Epithelial cell of proximal tubule (primary cell): ENCODE results near the gene FBXO7. TPM values are rescaled to one million over a fixed set of nuclear protein-coding genes. Genes with fewer than 3 reads are reported as not detected.

Source experiments
- DNase-seq: peaks from one replicate; pipeline ENCODE4 v3.0.0-alpha.2; 2011; ENCODE audit warnings: low read depth
- H3K4me3 ChIP-seq: 2 replicates; pipeline ENCODE4 v1.5.1; 2011; ENCODE audit warnings: low read depth, mild to moderate bottlenecking, low read length
- CTCF ChIP-seq: conservative IDR thresholded peaks from 2 replicates; pipeline ENCODE4 v1.5.1; 2012; ENCODE audit warnings: low read depth, mild to moderate bottlenecking, low read length
- total RNA-seq: library from RNA; depleted of rRNA; stranded (reverse); fragments of >200 nt; gene quantifications from 2 replicates; pipeline ENCODE4 v1.2.3, GENCODE V29; 2015

Gene FBXO7
- total RNA-seq, 1 donor from 2014 or later: 89.7 TPM

DNA sequence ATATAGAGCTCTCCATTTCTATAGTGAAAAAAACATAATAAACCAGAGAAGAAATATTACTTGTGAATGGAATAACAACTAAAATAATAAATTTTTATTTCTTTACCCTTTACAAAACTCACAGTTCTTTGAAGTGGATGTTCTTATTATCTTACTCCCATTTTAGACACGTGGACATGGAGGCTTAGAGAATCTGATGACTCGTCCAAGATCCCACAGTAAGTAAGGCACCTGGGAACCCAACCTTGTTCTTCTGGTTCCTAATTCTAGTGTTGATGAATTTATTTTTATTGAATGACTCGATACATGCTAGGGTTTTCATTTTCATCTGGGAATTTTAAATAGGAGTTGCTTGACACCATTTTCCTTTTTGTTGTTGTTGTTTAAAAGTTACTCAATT is 12.2 kb upstream of the FBXO7 start:
- TF ChIP-seq CTCF: no peak
- H3K4me3 ChIP-seq: no peak overlapping the region
- DNase-seq: no peak

- DNase-seq: no peak
- no peak for TF ChIP-seq CTCF
- no peak overlapping the region for H3K4me3 ChIP-seq
These were observed 8.9 kb upstream of the FBXO7 start for GRCh38 chr22:32465661-32466060.

DNA sequence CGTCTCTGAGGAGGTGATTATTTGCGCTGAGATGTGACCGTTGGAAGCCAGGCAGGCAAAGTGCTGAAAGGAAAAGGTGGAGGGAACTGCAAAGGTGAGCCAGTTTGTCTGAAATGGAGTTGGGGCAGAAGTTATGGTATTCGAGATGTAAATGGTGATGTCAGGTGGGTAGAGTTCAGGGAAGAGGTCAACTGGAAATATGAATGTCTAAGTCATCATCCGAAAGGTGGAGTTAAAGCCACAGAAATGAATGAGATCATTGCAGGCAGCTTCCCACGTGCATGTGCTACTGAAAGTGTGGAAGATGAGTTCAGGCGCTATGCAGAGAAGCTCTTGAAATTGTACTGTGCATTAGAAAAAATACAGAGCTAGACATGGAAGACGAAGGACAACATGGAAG is 8.1 kb upstream of the FBXO7 start:
- DNase-seq: no peak
- no peak overlapping the region for H3K4me3 ChIP-seq
- TF ChIP-seq CTCF: no peak

DNA sequence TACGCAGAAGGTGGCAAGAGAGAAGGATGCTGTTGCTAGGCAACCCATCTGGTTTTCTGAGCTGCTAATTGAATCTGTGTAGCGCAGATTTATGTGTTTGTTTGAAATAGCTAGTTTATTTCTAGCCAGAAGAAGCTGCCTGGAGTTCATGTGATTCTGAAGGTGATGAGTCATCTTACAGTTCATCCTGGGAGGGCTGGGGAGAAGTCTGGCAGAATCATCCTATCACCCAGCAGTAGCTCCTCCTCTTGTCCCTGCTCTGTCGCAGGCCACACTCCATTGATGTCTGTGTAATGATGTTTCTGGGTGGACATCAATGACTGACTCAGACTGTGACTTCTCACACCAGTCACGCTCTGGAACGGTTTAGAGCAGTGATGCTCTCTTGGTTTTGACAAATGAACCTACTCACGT is 4.8 kb upstream of the FBXO7 start:
- DNase-seq: peak; percentile 33
- H3K4me3 ChIP-seq: no peak overlapping the region
- TF ChIP-seq CTCF: no peak

- H3K4me3 ChIP-seq: peak overlapping the region; percentile 84
- DNase-seq: no peak
- TF ChIP-seq CTCF: peak; percentile 75
These were observed 1.1 kb upstream of the FBXO7 start for GRCh38 chr22:32473388-32473952.

- H3K4me3 ChIP-seq: peak overlapping the region; percentile 84
- DNase-seq: no peak
- TF ChIP-seq CTCF: no peak
These were observed 928 bp downstream of the FBXO7 start for GRCh38 chr22:32475468-32476010.
